ENCODE results near the gene FOXB1.

DNA sequence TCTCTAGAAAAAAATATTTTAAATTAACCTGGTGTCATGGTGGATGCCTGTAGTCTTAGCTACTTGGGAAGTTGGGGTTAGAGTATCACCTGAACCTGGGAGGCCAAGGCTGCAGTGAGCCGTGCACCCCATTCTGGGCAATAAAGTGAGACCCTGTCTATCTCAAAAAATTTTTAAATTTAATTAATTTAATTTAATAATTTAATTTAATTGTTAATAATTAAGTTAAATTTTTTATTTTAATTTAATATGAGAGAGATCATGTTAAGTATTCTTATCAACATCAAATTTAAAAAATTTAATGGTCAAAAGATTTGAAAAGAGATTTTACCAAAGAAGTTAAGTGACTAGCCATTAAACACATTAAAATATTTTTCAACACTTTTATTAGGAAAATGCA lies 40.8 kb upstream of the FOXB1 start:
- TF ChIP-seq, protein P1, sequence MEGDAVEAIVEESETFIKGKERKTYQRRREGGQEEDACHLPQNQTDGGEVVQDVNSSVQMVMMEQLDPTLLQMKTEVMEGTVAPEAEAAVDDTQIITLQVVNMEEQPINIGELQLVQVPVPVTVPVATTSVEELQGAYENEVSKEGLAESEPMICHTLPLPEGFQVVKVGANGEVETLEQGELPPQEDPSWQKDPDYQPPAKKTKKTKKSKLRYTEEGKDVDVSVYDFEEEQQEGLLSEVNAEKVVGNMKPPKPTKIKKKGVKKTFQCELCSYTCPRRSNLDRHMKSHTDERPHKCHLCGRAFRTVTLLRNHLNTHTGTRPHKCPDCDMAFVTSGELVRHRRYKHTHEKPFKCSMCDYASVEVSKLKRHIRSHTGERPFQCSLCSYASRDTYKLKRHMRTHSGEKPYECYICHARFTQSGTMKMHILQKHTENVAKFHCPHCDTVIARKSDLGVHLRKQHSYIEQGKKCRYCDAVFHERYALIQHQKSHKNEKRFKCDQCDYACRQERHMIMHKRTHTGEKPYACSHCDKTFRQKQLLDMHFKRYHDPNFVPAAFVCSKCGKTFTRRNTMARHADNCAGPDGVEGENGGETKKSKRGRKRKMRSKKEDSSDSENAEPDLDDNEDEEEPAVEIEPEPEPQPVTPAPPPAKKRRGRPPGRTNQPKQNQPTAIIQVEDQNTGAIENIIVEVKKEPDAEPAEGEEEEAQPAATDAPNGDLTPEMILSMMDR (IDR thresholded peaks at IDR 0.05): no peak
- no peak for TF ChIP-seq EZH2 (IDR thresholded peaks at IDR 0.05; ENCODE audit: borderline replicate concordance, insufficient read depth, low read depth, low read length, poor library complexity, severe bottlenecking)
